Fibroblast of upper back skin (primary cell): ENCODE data around the gene CARD11.

Experiments
- DNase-seq: peaks from one replicate; pipeline ENCODE4 v3.0.0-alpha.2; 2013

Gene CARD11

DNA sequence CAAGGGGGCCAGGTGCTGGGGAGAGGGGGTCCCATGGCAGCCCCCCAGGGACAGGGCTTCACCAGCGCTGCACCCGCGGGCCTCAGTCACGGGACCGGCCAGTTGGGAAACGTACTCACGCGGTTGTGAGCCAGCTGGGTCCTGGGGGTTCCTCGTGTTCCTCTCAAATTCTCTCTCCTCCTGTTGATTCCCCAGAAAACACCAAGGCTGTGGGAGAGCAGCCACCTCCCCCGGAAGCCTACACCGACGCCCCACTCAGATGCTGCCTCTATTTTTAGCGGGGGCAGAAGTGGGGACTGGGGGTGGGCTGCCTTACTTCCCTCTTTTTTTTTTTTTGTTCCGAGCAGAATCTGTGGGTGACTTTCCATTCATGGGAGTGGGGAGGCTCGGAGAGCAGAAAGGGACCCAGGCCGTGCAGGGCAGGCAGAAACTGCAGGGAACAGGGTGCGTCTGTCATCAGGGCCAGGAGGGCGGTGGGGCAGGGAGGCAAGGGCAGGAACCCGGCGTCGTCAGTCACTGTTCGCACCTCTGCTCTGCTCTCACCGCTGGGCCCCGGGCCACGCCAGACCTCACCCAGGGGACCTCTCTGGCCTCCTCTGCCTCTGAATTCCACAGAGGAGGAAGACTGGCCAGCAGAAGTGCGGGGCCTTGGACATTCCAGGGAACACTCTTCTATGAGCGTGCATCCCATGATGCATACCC lies 63.1 kb downstream of the CARD11 start:
- DNase-seq = no peak

DNA sequence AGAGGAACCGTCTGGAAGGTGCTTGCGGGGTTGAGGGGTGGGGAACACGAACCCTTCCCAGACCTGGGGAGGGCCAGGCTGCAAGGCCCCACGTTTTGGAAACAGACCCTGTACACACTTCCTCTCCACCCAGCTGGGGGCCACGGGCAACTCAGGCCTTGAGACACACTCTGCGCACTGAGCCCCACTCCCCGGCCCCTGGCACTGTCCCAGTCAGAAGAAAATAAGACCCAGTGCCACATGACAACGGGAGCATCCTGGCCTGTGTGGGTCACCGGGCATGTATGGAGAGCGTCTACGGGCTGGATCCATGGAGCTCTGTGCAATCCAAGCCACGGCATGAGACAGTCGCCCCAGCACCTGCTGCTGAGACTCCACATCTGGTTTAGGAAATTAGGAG lies 63.7 kb downstream of the CARD11 start:
- no peak for DNase-seq

- DNase-seq = no peak
Measured at GRCh38 chr7:2979201-2979631, 64.5 kb downstream of the CARD11 start.

GRCh38 chr7:2978408-2978807 lies 65.3 kb downstream of the CARD11 start:
- no peak for DNase-seq

GRCh38 chr7:2975821-2976371 lies 67.8 kb downstream of the CARD11 start:
- DNase-seq = no peak

DNA sequence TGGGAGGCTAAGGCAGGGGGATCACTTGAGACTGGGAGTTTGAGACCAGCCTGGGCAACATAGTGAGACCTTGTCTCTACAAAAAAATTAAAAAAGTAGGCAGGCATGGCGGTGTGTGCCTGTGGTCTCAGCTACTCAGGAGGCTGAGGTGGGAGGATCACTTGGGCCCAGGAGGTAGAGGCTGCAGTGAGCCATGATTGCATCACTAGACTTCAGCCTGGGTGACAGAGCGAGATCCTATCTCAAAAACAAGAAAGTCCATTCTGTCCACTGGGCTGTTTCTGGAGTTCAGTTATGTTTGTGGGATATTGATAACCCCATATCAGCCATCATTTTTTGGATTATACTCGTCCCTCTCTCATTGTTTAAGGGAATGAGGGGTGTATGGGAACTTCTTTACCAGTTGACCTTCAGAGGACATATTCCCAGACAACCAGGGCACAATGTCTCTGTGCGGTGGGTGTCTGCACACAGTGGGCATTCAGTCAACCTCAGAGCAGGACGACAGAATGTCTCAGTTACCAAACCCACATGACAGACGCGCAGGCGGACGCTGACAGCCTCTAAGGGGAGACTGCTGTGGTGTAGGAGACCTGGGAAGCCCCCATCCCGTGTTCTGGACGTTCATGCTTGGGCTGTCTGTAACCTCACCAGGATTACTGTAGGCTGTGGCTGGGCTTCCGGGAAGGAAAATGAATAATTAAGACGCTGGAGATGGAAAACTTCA lies 69.4 kb downstream of the CARD11 start:
- no peak for DNase-seq

DNA sequence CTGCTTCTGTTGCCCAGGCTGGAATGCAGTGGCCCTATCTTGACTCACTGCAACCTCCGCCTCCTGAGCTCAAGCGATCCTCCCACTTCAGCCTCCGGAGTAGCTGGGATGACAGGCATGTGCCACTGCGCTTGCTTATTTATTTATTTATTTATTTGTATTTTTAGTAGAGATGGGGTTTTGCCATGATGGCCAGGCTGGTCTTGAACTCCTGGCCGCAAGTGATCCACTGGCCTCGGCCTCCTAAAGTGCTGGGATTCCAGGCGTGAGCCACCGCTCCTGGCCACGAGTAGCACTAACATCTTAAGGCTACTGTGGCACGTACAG lies 70.9 kb downstream of the CARD11 start:
- no peak for DNase-seq

- no peak for DNase-seq
Measured at GRCh38 chr7:2971914-2972834, 71.5 kb downstream of the CARD11 start.

- DNase-seq = no peak
Measured at GRCh38 chr7:2970861-2971260, 72.8 kb downstream of the CARD11 start.

GRCh38 chr7:2970307-2970664 lies 73.4 kb downstream of the CARD11 start:
- DNase-seq = no peak

DNA sequence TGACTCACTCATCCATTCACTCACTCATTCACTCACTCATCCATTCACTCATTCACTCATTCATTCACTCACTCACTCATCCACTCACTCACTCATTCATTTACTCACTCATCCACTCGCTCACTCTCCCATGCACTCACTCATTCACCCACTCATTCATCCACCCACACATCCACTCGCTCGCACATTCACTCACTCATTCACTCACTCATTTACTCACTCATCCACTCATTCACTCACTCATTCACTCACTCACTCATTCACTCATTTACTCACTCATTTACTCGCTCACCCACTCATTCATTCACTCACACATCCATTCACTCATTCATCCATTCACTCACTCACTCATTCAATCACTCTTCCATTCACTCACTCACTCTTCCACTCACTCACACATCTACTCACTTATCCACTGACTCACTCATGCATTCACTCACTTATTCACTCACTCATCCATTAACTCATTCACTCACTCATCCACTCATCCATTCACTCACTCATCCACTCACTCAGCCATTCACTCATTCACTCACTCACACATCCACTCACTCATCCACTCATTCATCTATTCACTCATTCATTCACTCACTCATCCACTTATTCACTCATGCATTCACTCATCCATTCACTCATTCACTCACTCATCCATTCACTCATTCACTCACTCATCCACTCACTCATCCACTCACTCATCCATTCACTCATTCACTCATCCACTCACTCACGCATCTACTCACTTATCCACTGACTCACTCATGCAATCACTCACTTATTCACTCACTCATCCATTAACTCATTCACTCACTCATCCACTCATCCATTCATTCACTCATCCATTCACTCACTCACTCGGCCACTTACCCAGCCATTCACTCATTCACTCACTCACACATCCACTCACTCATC lies 74.0 kb downstream of the CARD11 start:
- no peak for DNase-seq

- DNase-seq = no peak
Measured at GRCh38 chr7:2968616-2969397, 74.9 kb downstream of the CARD11 start.

DNA sequence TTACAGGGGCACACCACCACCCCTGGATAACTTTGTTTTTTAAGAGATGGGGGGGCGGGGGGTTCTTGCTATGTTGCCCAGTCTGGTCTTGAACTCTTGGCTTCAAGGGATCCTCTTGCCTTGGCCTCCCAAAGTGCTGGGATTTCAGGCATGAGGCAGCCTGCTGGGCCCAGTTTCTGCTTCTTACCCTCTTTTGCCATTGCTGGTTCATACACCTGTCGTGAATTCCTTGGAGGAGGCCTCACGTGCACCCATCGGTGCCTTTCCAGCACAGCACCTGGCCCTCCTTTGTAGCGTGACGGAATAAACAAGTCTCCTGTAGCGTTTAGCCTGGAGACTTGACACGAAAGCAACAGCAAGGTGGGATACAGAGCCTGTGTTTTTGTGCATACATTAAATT lies 75.5 kb downstream of the CARD11 start:
- DNase-seq = no peak

GRCh38 chr7:2967705-2968104 lies 76.0 kb downstream of the CARD11 start:
- DNase-seq = no peak

GRCh38 chr7:2967253-2967652 lies 76.4 kb downstream of the CARD11 start:
- no peak for DNase-seq

DNA sequence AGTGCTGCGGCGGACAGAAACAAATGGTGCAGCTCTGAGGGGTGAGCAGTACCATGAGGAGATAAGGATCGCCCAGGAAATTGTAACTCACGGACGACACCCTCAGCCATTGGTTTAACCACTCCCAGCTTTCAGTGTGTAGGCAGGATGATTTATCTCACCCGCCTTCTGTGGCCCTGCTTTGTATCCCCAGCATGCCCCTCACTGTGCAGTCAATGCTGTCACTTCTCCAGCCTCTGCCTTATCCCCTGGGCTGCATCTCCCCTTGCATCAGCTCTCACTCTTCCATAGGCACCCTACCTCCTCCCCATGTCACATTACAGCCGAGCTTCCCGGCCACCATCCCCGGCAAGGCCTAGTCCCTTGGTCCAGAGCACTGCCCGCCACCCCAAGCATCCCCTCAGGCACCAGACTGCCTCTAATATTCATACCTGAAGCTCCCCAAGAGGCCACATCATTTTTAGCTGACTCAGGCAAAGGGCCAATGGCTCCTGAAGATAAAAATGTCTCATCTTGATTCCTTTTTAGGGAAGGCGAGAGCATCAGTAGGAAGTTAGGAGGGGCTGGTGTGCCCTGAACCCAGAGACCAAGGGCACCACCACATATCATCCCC lies 77.1 kb downstream of the CARD11 start:
- DNase-seq = no peak

DNA sequence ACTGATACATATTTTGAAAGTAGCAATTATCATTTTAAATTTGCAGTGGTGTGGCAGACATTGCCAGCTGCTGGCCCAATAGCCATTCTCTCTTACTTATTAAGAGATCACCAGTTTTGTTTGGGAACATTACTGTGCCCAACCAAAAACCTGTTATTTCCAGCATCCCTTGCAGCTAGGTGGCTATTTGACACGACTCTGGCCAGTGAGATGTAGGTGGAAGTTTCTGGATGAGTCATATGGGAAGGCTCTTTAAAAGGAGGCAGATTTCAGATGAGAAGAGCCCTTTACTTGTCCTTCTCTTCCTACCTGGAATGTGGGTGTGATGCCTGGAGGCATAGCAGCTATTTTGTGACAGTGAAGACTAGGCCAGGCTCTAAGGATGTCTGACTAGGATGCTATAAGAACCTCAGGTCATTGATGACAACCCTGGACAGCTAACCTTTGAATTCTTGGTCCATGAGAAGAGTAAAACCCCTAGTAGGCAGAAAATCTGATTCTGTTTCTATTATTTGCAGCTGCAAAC lies 77.9 kb downstream of the CARD11 start:
- DNase-seq = no peak

- DNase-seq = no peak
Measured at GRCh38 chr7:2965301-2965700, 78.4 kb downstream of the CARD11 start.

GRCh38 chr7:2964208-2964607 lies 79.5 kb downstream of the CARD11 start:
- DNase-seq = no peak

GRCh38 chr7:2962865-2963264 lies 80.8 kb downstream of the CARD11 start:
- DNase-seq = no peak
